B cell (primary cell): ENCODE data around the gene GZMM.

ENCODE experiments used
- EZH2 ChIP-seq: IDR thresholded peaks from 2 replicates; pipeline ENCODE4 v1.6.1; 2012; ENCODE audit warnings: borderline replicate concordance, low read depth, mild to moderate bottlenecking, moderate library complexity, low read length; ENCODE audit not compliant: insufficient read depth, poor library complexity, severe bottlenecking
- TF ChIP-seq, protein P1 (sequence below): fragments of 200-600 bp; IDR thresholded peaks from one replicate; pipeline ENCODE4 v1.8.0; 2022; ENCODE audit warnings: antibody characterized with exemption, mild to moderate bottlenecking

- TF ChIP-seq, protein P1, sequence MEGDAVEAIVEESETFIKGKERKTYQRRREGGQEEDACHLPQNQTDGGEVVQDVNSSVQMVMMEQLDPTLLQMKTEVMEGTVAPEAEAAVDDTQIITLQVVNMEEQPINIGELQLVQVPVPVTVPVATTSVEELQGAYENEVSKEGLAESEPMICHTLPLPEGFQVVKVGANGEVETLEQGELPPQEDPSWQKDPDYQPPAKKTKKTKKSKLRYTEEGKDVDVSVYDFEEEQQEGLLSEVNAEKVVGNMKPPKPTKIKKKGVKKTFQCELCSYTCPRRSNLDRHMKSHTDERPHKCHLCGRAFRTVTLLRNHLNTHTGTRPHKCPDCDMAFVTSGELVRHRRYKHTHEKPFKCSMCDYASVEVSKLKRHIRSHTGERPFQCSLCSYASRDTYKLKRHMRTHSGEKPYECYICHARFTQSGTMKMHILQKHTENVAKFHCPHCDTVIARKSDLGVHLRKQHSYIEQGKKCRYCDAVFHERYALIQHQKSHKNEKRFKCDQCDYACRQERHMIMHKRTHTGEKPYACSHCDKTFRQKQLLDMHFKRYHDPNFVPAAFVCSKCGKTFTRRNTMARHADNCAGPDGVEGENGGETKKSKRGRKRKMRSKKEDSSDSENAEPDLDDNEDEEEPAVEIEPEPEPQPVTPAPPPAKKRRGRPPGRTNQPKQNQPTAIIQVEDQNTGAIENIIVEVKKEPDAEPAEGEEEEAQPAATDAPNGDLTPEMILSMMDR = no peak
- TF ChIP-seq EZH2 = no peak
These were observed 18.8 kb upstream of the GZMM start for GRCh38 chr19:525029-525428.
